Activated CD4-positive, alpha-beta T cell treated with anti-CD3 and anti-CD28 coated beads for 4 hours (primary cell): ENCODE data around the gene NFATC2.

ENCODE experiments used
- DNase-seq, 2 donors: peaks; one replicate each; pipeline ENCODE4 v3.0.0-alpha.2; 2020

The NFATC2 gene

GRCh38 chr20:51511861-51512619 lies 30.5 kb downstream of the NFATC2 start:
- DNase-seq, result no peak

GRCh38 chr20:51510936-51511605 lies 31.4 kb downstream of the NFATC2 start:
- no peak for DNase-seq

- DNase-seq, result no peak
Measured at GRCh38 chr20:51510169-51510568, 32.4 kb downstream of the NFATC2 start.

GRCh38 chr20:51509208-51509607 lies 33.3 kb downstream of the NFATC2 start:
- DNase-seq, result no peak

- no peak for DNase-seq
Measured at GRCh38 chr20:51508780-51509179, 33.7 kb downstream of the NFATC2 start.

- DNase-seq, result no peak
Measured at GRCh38 chr20:51508158-51508557, 34.4 kb downstream of the NFATC2 start.

- no peak for DNase-seq
Measured at GRCh38 chr20:51507216-51508036, 35.1 kb downstream of the NFATC2 start.

GRCh38 chr20:51506527-51507215 lies 35.8 kb downstream of the NFATC2 start:
- DNase-seq, result no peak

- no peak for DNase-seq
Measured at GRCh38 chr20:51505566-51505965, 37.0 kb downstream of the NFATC2 start.

GRCh38 chr20:51503376-51503775 lies 39.1 kb downstream of the NFATC2 start:
- DNase-seq, result no peak

GRCh38 chr20:51500936-51501335 lies 41.6 kb downstream of the NFATC2 start:
- peak; percentile 43 to 49 for DNase-seq

GRCh38 chr20:51500311-51500710 lies 42.2 kb downstream of the NFATC2 start:
- DNase-seq, result peak; percentile 58 to 69

GRCh38 chr20:51498765-51499540 lies 43.6 kb downstream of the NFATC2 start:
- DNase-seq, result no peak

- DNase-seq, result peak; percentile 39 to 50
Measured at GRCh38 chr20:51497542-51498467, 44.7 kb downstream of the NFATC2 start.

GRCh38 chr20:51496964-51497363 lies 45.6 kb downstream of the NFATC2 start:
- DNase-seq, result no peak

GRCh38 chr20:51495921-51496545 lies 46.5 kb downstream of the NFATC2 start:
- DNase-seq, result no peak

- DNase-seq, result no peak
Measured at GRCh38 chr20:51495291-51495690, 47.2 kb downstream of the NFATC2 start.

- peak in 1 of 2 donors; percentile 36 for DNase-seq
Measured at GRCh38 chr20:51494241-51495110, 48.0 kb downstream of the NFATC2 start.

GRCh38 chr20:51493346-51493791 lies 49.1 kb downstream of the NFATC2 start:
- DNase-seq, result no peak
